Skeletal muscle tissue (tissue), 4 donors: ENCODE results near the gene ISYNA1. TPM values are rescaled to one million over a fixed set of nuclear protein-coding genes. Genes with fewer than 3 reads are reported as not detected.

Experiments used
- H3K27ac ChIP-seq: one replicate; pipeline ENCODE4 v1.7.0; 2013; ENCODE audit warnings: mild to moderate bottlenecking, low read depth, low read length, inconsistent platforms
- H3K27me3 ChIP-seq, 3 donors: one replicate each; pipeline ENCODE4 v1.7.0; 2013; ENCODE audit warnings: low read length in 3 of 3; ENCODE audit not compliant: control insufficient read depth in 3 of 3, insufficient read depth in 3 of 3
- H3K36me3 ChIP-seq, 3 donors: one replicate each; pipeline ENCODE4 v1.7.0; 2013; ENCODE audit warnings: low read length in 3 of 3; ENCODE audit not compliant: control insufficient read depth in 3 of 3, insufficient read depth in 3 of 3
- H3K4me1 ChIP-seq, 3 donors: one replicate each; pipeline ENCODE4 v1.7.0; 2013; ENCODE audit warnings: low read length in 3 of 3, mild to moderate bottlenecking in 3 of 3; ENCODE audit not compliant: control insufficient read depth in 3 of 3, insufficient read depth in 3 of 3
- H3K4me3 ChIP-seq, 3 donors: one replicate each; pipeline ENCODE4 v1.7.0; 2013; ENCODE audit warnings: low read length in 3 of 3
- H3K9ac ChIP-seq, 3 donors: one replicate each; pipeline ENCODE4 v1.7.0; 2013; ENCODE audit warnings: low read length in 3 of 3, mild to moderate bottlenecking in 3 of 3, moderate library complexity in 2 of 3, low read depth in 1 of 3
- H3K9me3 ChIP-seq, 3 donors: one replicate each; pipeline ENCODE4 v1.7.0; 2013; ENCODE audit warnings: low read length in 3 of 3; ENCODE audit not compliant: control insufficient read depth in 3 of 3
- total RNA-seq: library from RNA; depleted of rRNA; stranded (reverse); fragments of >200 nt; gene quantifications from one replicate; pipeline ENCODE4 v1.2.3, GENCODE V29; 2014
- donor health status: Osteomylitis.

The ISYNA1 gene
- total RNA-seq, 1 donor from 2014 or later, result 86.6 TPM

- Histone ChIP-seq H3K36me3 (peaks cover 14 to 20% (median 18%) of the 10 kb centered on the region in 3 donors), H3K27ac (no peak overlapping the region), H3K9ac (no peak overlapping the region), H3K9me3 (no peaks in the 10 kb centered on the region), H3K4me3 (no peak overlapping the region), H3K4me1 (peaks cover 13 to 34% (median 17%) of the 10 kb centered on the region in 3 donors), H3K27me3 (peaks cover 0 to 16% (median 8%) of the 10 kb centered on the region in 3 donors)
Observed at GRCh38 chr19:18439910-18440237, 1.9 kb upstream of the ISYNA1 start.

GRCh38 chr19:18439025-18439909 lies 1.3 kb upstream of the ISYNA1 start:
- Histone ChIP-seq H3K27me3 (peaks cover 0 to 16% (median 8%) of the 10 kb centered on the region in 3 donors), H3K4me1 (peaks cover 13 to 34% (median 17%) of the 10 kb centered on the region in 3 donors), H3K9ac (peak overlapping the region in 2 of 3 donors; percentile 23 to 33), H3K4me3 (no peak overlapping the region), H3K36me3 (peaks cover 8 to 14% (median 12%) of the 10 kb centered on the region in 3 donors), H3K9me3 (no peaks in the 10 kb centered on the region), H3K27ac (peak overlapping the region; percentile 40)

GRCh38 chr19:18438331-18439024 lies 545 bp upstream of the ISYNA1 start:
- Histone ChIP-seq H3K27me3 (peaks cover 0 to 19% (median 8%) of the 10 kb centered on the region in 3 donors), H3K27ac (peak overlapping the region; percentile 62), H3K4me1 (peaks cover 13 to 34% (median 17%) of the 10 kb centered on the region in 3 donors), H3K36me3 (peaks cover 1 to 6% (median 4%) of the 10 kb centered on the region in 3 donors), H3K9me3 (no peaks in the 10 kb centered on the region), H3K9ac (peak overlapping the region; percentile 20 to 33 (median 32)), H3K4me3 (peak overlapping the region; percentile 14 to 49 (median 45))

- peaks cover 0 to 2% (median 0%) of the 10 kb centered on the region in 3 donors for H3K36me3 ChIP-seq
Observed at GRCh38 chr19:18436671-18437490, 1.1 kb downstream of the ISYNA1 start.

GRCh38 chr19:18435842-18436670 lies 1.9 kb downstream of the ISYNA1 start:
- H3K4me3 ChIP-seq, result peak overlapping the region in 1 of 3 donors; percentile 29
- H3K4me1 ChIP-seq, result peaks cover 13 to 41% (median 21%) of the 10 kb centered on the region in 3 donors
- no peak overlapping the region for H3K27ac ChIP-seq

More at GRCh38 chr19:18436671-18437490, 1.1 kb downstream of the ISYNA1 start:
- H3K9me3 ChIP-seq, result no peaks in the 10 kb centered on the region
- H3K27ac ChIP-seq, result no peak overlapping the region
- peaks cover 0 to 19% (median 8%) of the 10 kb centered on the region in 3 donors for H3K27me3 ChIP-seq
- peaks cover 13 to 41% (median 21%) of the 10 kb centered on the region in 3 donors for H3K4me1 ChIP-seq
- H3K9ac ChIP-seq, result no peak overlapping the region
- peak overlapping the region; percentile 29 to 36 (median 30) for H3K4me3 ChIP-seq

GRCh38 chr19:18435178-18435841 lies 2.6 kb downstream of the ISYNA1 start:
- H3K4me1 ChIP-seq, result peaks cover 13 to 41% (median 21%) of the 10 kb centered on the region in 3 donors
- no peak overlapping the region for H3K9ac ChIP-seq
- peaks cover 0 to 2% (median 0%) of the 10 kb centered on the region in 3 donors for H3K36me3 ChIP-seq
- H3K27ac ChIP-seq, result no peak overlapping the region
- no peak overlapping the region for H3K4me3 ChIP-seq
- no peaks in the 10 kb centered on the region for H3K9me3 ChIP-seq
- peaks cover 0 to 19% (median 8%) of the 10 kb centered on the region in 3 donors for H3K27me3 ChIP-seq

More at GRCh38 chr19:18435842-18436670, 1.9 kb downstream of the ISYNA1 start:
- H3K9me3 ChIP-seq, result no peaks in the 10 kb centered on the region
- H3K27me3 ChIP-seq, result peaks cover 0 to 19% (median 8%) of the 10 kb centered on the region in 3 donors
- H3K9ac ChIP-seq, result no peak overlapping the region
- peaks cover 0 to 2% (median 0%) of the 10 kb centered on the region in 3 donors for H3K36me3 ChIP-seq

- peaks cover 0 to 18% (median 8%) of the 10 kb centered on the region in 3 donors for H3K27me3 ChIP-seq
- H3K36me3 ChIP-seq, result peaks cover 0 to 2% (median 0%) of the 10 kb centered on the region in 3 donors
- H3K9me3 ChIP-seq, result no peaks in the 10 kb centered on the region
- H3K9ac ChIP-seq, result no peak overlapping the region
- no peak overlapping the region for H3K27ac ChIP-seq
- peaks cover 15 to 39% (median 24%) of the 10 kb centered on the region in 3 donors for H3K4me1 ChIP-seq
- no peak overlapping the region for H3K4me3 ChIP-seq
Observed at GRCh38 chr19:18434411-18435175, 3.3 kb downstream of the ISYNA1 start.

- no peak overlapping the region for H3K4me3 ChIP-seq
- H3K9ac ChIP-seq, result no peak overlapping the region
- H3K4me1 ChIP-seq, result peaks cover 11 to 31% (median 23%) of the 10 kb centered on the region in 3 donors
- no peaks in the 10 kb centered on the region for H3K9me3 ChIP-seq
- H3K36me3 ChIP-seq, result peaks cover 0 to 2% (median 0%) of the 10 kb centered on the region in 3 donors
- H3K27me3 ChIP-seq, result peaks cover 0 to 11% (median under 1%) of the 10 kb centered on the region in 3 donors
- H3K27ac ChIP-seq, result no peak overlapping the region
Observed at GRCh38 chr19:18433735-18434398, 4.1 kb downstream of the ISYNA1 start.
